OCI-LY7 (cell line): ENCODE results near the gene PLIN5. TPM values are rescaled to one million over a fixed set of nuclear protein-coding genes. Genes with fewer than 3 reads are reported as not detected.

Experiments used
- BruUV-seq: library from RNA; stranded (reverse); fragments of 400-500 nt; replicated peaks from 2 replicates; lab custom pipeline; 2021; lab: Mats Ljungman, UMichigan
- CTCF ChIA-PET: fragments of 300-600 bp; sonication (Branson Sonifier 250); formaldehyde crosslinking; loops from one replicate; lab custom pipeline; 2022; ENCODE audit warnings: antibody characterized with exemption; ENCODE audit not compliant: unreplicated experiment; lab: Charles Lee
- POLR2A ChIA-PET: fragments of 300-600 bp; sonication (Branson Sonifier 250); formaldehyde crosslinking; loops from one replicate; lab custom pipeline; 2022; ENCODE audit warnings: antibody characterized with exemption; lab: Charles Lee
- DNase-seq: peaks from one replicate; pipeline ENCODE4 v3.0.0-alpha.2; 2015; ENCODE audit warnings: low spot score
- H2AFZ ChIP-seq: fragments of 200-600 bp; sonication (generic), shearing (Covaris generic); 2 replicates; pipeline ENCODE4 v1.6.1; 2014; ENCODE audit warnings: mild to moderate bottlenecking, antibody characterized with exemption, low read length, moderate library complexity
- H3K27ac ChIP-seq: fragments of 200-600 bp; sonication (generic); 2 replicates; pipeline ENCODE4 v1.5.1; 2014; ENCODE audit warnings: mixed run types, low read depth, mild to moderate bottlenecking, moderate library complexity, low read length, inconsistent platforms; ENCODE audit not compliant: poor library complexity, severe bottlenecking
- H3K36me3 ChIP-seq: fragments of 200-600 bp; sonication (generic); 2 replicates; pipeline ENCODE4 v1.6.1; 2014; ENCODE audit warnings: mild to moderate bottlenecking, antibody characterized with exemption, low read length, moderate library complexity, mixed read lengths; ENCODE audit not compliant: insufficient read depth
- H3K4me1 ChIP-seq: fragments of 200-600 bp; sonication (generic); 2 replicates; pipeline ENCODE4 v1.5.1; 2014; ENCODE audit warnings: mild to moderate bottlenecking, low read length; ENCODE audit not compliant: insufficient read depth, poor library complexity, severe bottlenecking
- H3K4me2 ChIP-seq: fragments of 200-600 bp; sonication (generic); 2 replicates; pipeline ENCODE4 v1.6.1; 2014; ENCODE audit warnings: mild to moderate bottlenecking, low read length
- H3K4me3 ChIP-seq: fragments of 200-600 bp; sonication (generic); 2 replicates; pipeline ENCODE4 v1.5.1; 2014; ENCODE audit warnings: mild to moderate bottlenecking, low read depth, low read length; ENCODE audit not compliant: poor library complexity, severe bottlenecking
- H3K79me2 ChIP-seq: fragments of 200-600 bp; sonication (generic); 2 replicates; pipeline ENCODE4 v1.6.1; 2016; ENCODE audit warnings: low read depth, mild to moderate bottlenecking, low read length, moderate library complexity, mixed read lengths; ENCODE audit not compliant: insufficient read depth
- H3K9me2 ChIP-seq: fragments of 200-600 bp; sonication (generic); 2 replicates; pipeline ENCODE4 v1.6.1; 2016; ENCODE audit warnings: mild to moderate bottlenecking, low read length, mixed read lengths; ENCODE audit not compliant: insufficient read depth
- H3K9me3 ChIP-seq: fragments of 200-600 bp; sonication (generic); 2 replicates; pipeline ENCODE4 v1.6.1; 2014; ENCODE audit warnings: mild to moderate bottlenecking, mixed run types, low read length, mixed read lengths
- H4K20me1 ChIP-seq: fragments of 200-600 bp; sonication (generic); 2 replicates; pipeline ENCODE4 v1.6.1; 2014; ENCODE audit warnings: mild to moderate bottlenecking, antibody characterized with exemption, low read length, moderate library complexity, mixed read lengths; ENCODE audit not compliant: insufficient read depth
- EZH2phosphoT487 ChIP-seq: fragments of 200-600 bp; sonication (generic); IDR thresholded peaks from 2 replicates; pipeline ENCODE4 v1.6.1; 2018; ENCODE audit warnings: low read depth, borderline replicate concordance, mild to moderate bottlenecking, mixed run types, antibody characterized with exemption, low read length, moderate library complexity, mixed read lengths
- intact Hi-C: fragments of 100-400 bp; cut with micrococcal nuclease; formaldehyde crosslinking; loops from one replicate; pipeline ENCODE4 v1.10.0; 2022; ENCODE audit not compliant: unreplicated experiment
- total RNA-seq, 2 experiments: library from RNA; depleted of rRNA in 1 of 2; stranded (reverse); fragments of >200 nt in 1 of 2; shearing (Covaris generic) in 1 of 2; gene quantifications; 2 replicates each; pipeline ENCODE4 v1.2.3, GENCODE V29; 2014 to 2022
- TF ChIP-seq, protein P1 (sequence below): fragments of 200-600 bp; sonication (generic); conservative IDR thresholded peaks from 2 replicates; pipeline ENCODE4 v1.5.1; 2014; ENCODE audit warnings: mild to moderate bottlenecking, antibody characterized with exemption, low read length, moderate library complexity, mixed read lengths

Gene PLIN5
- total RNA-seq, 2 experiments from 2014 or later: 0.85 to 1.9 TPM

DNA sequence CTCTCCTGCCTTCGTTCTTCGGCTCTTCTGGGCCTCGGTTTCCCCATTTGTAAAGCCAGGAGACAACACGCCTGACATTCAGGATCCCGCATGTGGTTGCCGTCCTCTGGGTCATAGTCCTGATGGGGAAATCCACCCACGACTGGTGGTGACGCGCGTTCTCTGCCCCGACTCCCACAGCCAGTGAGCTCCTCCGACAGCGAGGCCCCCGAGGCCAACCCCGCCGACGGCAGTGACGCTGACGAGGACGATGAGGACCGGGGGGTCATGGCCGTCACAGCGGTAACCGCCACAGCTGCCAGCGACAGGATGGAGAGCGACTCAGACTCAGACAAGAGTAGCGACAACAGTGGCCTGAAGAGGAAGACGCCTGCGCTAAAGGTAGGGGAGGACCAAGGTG is 46.5 kb downstream of the PLIN5 start:
- H3K4me1 ChIP-seq: no peaks in the 10 kb centered on the region
- H3K27ac ChIP-seq: no peak overlapping the region
- H3K9me3 ChIP-seq: no peaks in the 10 kb centered on the region
- no peak overlapping the region for H3K4me3 ChIP-seq
- BruUV-seq: no TSS peak
- H3K36me3 ChIP-seq: peaks cover 54% of the 10 kb centered on the region
- no peak for DNase-seq
- no peaks in the 10 kb centered on the region for H4K20me1 ChIP-seq
- ChIA-PET CTCF (no interaction called here), POLR2A (no interaction called here)
- H3K9me2 ChIP-seq: no peaks in the 10 kb centered on the region
- H3K4me2 ChIP-seq: no peak overlapping the region
- TF ChIP-seq, protein P1, sequence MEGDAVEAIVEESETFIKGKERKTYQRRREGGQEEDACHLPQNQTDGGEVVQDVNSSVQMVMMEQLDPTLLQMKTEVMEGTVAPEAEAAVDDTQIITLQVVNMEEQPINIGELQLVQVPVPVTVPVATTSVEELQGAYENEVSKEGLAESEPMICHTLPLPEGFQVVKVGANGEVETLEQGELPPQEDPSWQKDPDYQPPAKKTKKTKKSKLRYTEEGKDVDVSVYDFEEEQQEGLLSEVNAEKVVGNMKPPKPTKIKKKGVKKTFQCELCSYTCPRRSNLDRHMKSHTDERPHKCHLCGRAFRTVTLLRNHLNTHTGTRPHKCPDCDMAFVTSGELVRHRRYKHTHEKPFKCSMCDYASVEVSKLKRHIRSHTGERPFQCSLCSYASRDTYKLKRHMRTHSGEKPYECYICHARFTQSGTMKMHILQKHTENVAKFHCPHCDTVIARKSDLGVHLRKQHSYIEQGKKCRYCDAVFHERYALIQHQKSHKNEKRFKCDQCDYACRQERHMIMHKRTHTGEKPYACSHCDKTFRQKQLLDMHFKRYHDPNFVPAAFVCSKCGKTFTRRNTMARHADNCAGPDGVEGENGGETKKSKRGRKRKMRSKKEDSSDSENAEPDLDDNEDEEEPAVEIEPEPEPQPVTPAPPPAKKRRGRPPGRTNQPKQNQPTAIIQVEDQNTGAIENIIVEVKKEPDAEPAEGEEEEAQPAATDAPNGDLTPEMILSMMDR: no peak
- no peak for TF ChIP-seq EZH2phosphoT487
- intact Hi-C loops: no loop called here
- H3K79me2 ChIP-seq: no peaks in the 10 kb centered on the region
- H2AFZ ChIP-seq: no peak overlapping the region

DNA sequence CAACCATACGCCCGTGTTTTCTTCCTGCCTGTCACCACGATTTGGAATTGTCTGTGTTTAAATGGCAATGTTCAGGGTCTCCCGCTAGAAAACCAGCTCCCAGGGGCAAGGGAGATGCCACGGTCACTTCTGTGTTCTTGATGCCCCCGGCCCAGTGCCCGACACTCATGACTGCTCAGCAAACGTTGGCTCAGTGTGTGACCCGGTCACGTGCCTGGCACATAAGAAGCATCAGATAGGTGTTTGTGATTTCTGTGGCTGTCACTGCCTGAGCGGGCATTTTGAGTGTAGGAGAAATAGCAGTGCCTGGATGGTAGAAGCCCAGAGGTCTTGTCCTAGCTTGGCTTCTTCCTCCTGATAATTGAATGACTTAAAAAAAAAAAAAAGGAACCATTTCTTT is 47.5 kb downstream of the PLIN5 start:
- no peaks in the 10 kb centered on the region for H3K9me3 ChIP-seq
- no TSS peak for BruUV-seq
- no peak overlapping the region for H3K27ac ChIP-seq
- no peaks in the 10 kb centered on the region for H4K20me1 ChIP-seq
- DNase-seq: no peak
- ChIA-PET POLR2A (interaction anchor here (0.6 kb wide), 1 partner anchor 1714 kb away, joined by 3 read pairs; no protein-coding TSS in a partner anchor), CTCF (no interaction called here)
- H3K4me2 ChIP-seq: no peak overlapping the region
- no peak overlapping the region for H2AFZ ChIP-seq
- H3K79me2 ChIP-seq: no peaks in the 10 kb centered on the region
- no peak overlapping the region for H3K4me3 ChIP-seq
- no peaks in the 10 kb centered on the region for H3K4me1 ChIP-seq
- H3K36me3 ChIP-seq: peaks cover 51% of the 10 kb centered on the region
- no peaks in the 10 kb centered on the region for H3K9me2 ChIP-seq
- intact Hi-C loops: no loop called here
- TF ChIP-seq, protein P1: no peak
- TF ChIP-seq EZH2phosphoT487: no peak

DNA sequence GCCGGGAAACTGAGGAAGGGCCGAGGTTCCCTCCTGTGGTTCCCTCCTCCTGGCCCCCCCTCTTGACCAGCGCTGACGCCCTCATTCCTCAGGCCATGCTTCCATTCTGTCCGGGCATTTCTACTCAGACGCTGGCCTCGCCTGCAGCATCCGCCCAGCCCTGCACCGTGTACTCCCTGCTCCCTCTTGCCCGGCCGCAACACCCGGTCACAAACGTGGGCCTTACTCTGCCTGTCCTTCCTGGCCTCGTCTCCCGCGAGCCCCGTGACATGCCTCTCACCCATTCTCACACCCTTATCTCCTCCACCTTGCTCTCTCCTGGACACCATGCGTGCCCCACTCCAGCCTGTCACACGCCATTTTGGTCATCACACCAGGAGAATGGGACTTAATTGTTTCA is 51.6 kb downstream of the PLIN5 start:
- Histone ChIP-seq H3K9me2 (no peaks in the 10 kb centered on the region), H3K4me3 (no peak overlapping the region), H3K79me2 (no peaks in the 10 kb centered on the region), H3K9me3 (no peaks in the 10 kb centered on the region), H3K4me1 (no peaks in the 10 kb centered on the region), H4K20me1 (no peaks in the 10 kb centered on the region), H2AFZ (no peak overlapping the region), H3K4me2 (no peak overlapping the region), H3K27ac (no peak overlapping the region), H3K36me3 (peaks cover 31% of the 10 kb centered on the region)
- DNase-seq: no peak
- intact Hi-C loops: no loop called here
- ChIA-PET CTCF (no interaction called here), POLR2A (no interaction called here)
- BruUV-seq: no TSS peak
- no peak for TF ChIP-seq EZH2phosphoT487
- TF ChIP-seq, protein P1: no peak
